ENCODE data around the gene ANKRD62.

DNA sequence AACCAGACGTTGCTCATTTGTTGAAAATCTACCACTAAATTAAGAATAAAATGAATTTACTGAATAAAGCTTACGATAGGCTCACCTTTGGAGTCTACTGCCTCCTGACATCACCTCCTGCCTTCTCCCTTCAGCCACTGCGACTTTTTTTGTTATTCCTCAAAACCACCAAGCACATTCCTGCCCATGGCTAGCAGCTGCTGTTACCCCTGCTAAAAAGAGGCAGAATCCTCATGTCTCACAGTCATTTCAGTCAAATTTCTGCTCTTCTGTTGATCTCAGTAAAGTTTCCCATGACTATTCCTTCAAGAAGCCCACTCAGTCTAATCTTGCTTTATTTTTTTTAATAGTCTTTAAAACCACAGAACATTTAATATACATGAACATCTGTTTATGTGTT lies 40.8 kb upstream of the ANKRD62 start:
- TF ChIP-seq POLR2A (IDR thresholded peaks at IDR 0.05) = no peak
- TF ChIP-seq, protein P1, sequence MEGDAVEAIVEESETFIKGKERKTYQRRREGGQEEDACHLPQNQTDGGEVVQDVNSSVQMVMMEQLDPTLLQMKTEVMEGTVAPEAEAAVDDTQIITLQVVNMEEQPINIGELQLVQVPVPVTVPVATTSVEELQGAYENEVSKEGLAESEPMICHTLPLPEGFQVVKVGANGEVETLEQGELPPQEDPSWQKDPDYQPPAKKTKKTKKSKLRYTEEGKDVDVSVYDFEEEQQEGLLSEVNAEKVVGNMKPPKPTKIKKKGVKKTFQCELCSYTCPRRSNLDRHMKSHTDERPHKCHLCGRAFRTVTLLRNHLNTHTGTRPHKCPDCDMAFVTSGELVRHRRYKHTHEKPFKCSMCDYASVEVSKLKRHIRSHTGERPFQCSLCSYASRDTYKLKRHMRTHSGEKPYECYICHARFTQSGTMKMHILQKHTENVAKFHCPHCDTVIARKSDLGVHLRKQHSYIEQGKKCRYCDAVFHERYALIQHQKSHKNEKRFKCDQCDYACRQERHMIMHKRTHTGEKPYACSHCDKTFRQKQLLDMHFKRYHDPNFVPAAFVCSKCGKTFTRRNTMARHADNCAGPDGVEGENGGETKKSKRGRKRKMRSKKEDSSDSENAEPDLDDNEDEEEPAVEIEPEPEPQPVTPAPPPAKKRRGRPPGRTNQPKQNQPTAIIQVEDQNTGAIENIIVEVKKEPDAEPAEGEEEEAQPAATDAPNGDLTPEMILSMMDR (IDR thresholded peaks at IDR 0.05 in 8 of 11, conservative IDR thresholded peaks at IDR 0.05 in 3 of 11) = no peak
- no peak for TF ChIP-seq POLR2AphosphoS5 (IDR thresholded peaks at IDR 0.05)

Measured in spleen (tissue), 7 donors.